PC-3 (cell line): ENCODE data around the gene ARFGEF2. TPM values are rescaled to one million over a fixed set of nuclear protein-coding genes. Genes with fewer than 3 reads are reported as not detected.

Experiments
- ATAC-seq: fragments of 200-7000 bp; cut with Tn5 transposase; 2 replicates; pipeline ENCODE4 v1.9.1; 2020; ENCODE audit warnings: mild to moderate bottlenecking, moderate library complexity
- BruUV-seq: library from RNA; stranded (reverse); fragments of 400-500 nt; replicated peaks from 2 replicates; lab custom pipeline; 2021; lab: Mats Ljungman, UMichigan
- CTCF ChIA-PET: fragments of 300-600 bp; sonication (Branson Sonifier 250); formaldehyde crosslinking; loops from one replicate; lab custom pipeline; 2022; ENCODE audit warnings: antibody characterized with exemption; lab: Charles Lee
- POLR2A ChIA-PET: fragments of 300-600 bp; sonication (Branson Sonifier 250); formaldehyde crosslinking; loops from one replicate; lab custom pipeline; 2022; ENCODE audit warnings: antibody characterized with exemption; ENCODE audit not compliant: unreplicated experiment; lab: Charles Lee
- DNase-seq: peaks from one replicate; pipeline ENCODE4 v3.0.0-alpha.2; 2015
- H2AFZ ChIP-seq: fragments of 300-600 bp; sonication (generic); 2 replicates; pipeline ENCODE4 v1.6.0; 2016; ENCODE audit warnings: antibody characterized with exemption, low read length
- H3F3A ChIP-seq: fragments of 300-600 bp; sonication (generic); one replicate; pipeline ENCODE4 v1.6.0; 2017; ENCODE audit warnings: antibody characterized with exemption, low read length, control low read depth, mild to moderate bottlenecking; ENCODE audit not compliant: unreplicated experiment
- H3K27ac ChIP-seq: fragments of 300-600 bp; sonication (generic); 2 replicates; pipeline ENCODE4 v1.5.1; 2016; ENCODE audit warnings: mild to moderate bottlenecking, low read length
- H3K27me3 ChIP-seq: fragments of 300-600 bp; sonication (generic); 2 replicates; pipeline ENCODE4 v1.6.1; 2016; ENCODE audit warnings: low read length, mixed read lengths
- H3K36me3 ChIP-seq: fragments of 300-600 bp; sonication (generic); 2 replicates; pipeline ENCODE4 v1.6.1; 2016; ENCODE audit warnings: low read depth, mixed run types, low read length, mixed read lengths
- H3K4me1 ChIP-seq: fragments of 300-600 bp; sonication (generic); 2 replicates; pipeline ENCODE4 v1.5.1; 2016; ENCODE audit warnings: low read length; ENCODE audit not compliant: insufficient read depth
- H3K4me2 ChIP-seq: fragments of 300-600 bp; sonication (generic); 2 replicates; pipeline ENCODE4 v1.6.0; 2016; ENCODE audit warnings: low read length
- H3K4me3 ChIP-seq: fragments of 300-600 bp; sonication (generic); 2 replicates; pipeline ENCODE4 v1.5.1; 2016; ENCODE audit warnings: mild to moderate bottlenecking, low read length, mixed read lengths
- H3K79me2 ChIP-seq: fragments of 300-600 bp; sonication (generic); 2 replicates; pipeline ENCODE4 v1.6.1; 2017; ENCODE audit warnings: low read length, mixed read lengths
- H3K9ac ChIP-seq: fragments of 300-600 bp; sonication (generic); 2 replicates; pipeline ENCODE4 v1.6.0; 2016; ENCODE audit warnings: mild to moderate bottlenecking, low read length
- H3K9me2 ChIP-seq: fragments of 300-600 bp; sonication (generic); replicated peaks from 2 replicates; pipeline ENCODE4 v1.6.1; 2016; ENCODE audit warnings: mixed run types, low read length, mixed read lengths
- H3K9me3 ChIP-seq: fragments of 300-600 bp; sonication (generic); 2 replicates; pipeline ENCODE4 v1.6.1; 2016; ENCODE audit warnings: low read length, mixed read lengths
- H4K20me1 ChIP-seq: fragments of 300-600 bp; sonication (generic); 2 replicates; pipeline ENCODE4 v1.6.1; 2016; ENCODE audit warnings: low read length, mixed read lengths
- EZH2 ChIP-seq: fragments of 300-600 bp; sonication (generic); IDR thresholded peaks from one replicate; pipeline ENCODE4 v1.6.1; 2017; ENCODE audit warnings: antibody characterized with exemption, mild to moderate bottlenecking, low read length; ENCODE audit not compliant: unreplicated experiment
- EZH2phosphoT487 ChIP-seq: fragments of 300-600 bp; sonication (generic); IDR thresholded peaks from 2 replicates; pipeline ENCODE4 v1.6.1; 2018; ENCODE audit warnings: mild to moderate bottlenecking, antibody characterized with exemption, low read length, borderline replicate concordance
- intact Hi-C: fragments of 100-400 bp; cut with micrococcal nuclease; formaldehyde crosslinking; loops from 2 replicates; pipeline ENCODE4 v1.9.0; 2023
- total RNA-seq: library from RNA; depleted of rRNA; stranded (reverse); fragments of >200 nt; gene quantifications from 2 replicates; pipeline ENCODE4 v1.2.3, GENCODE V29; 2014
- TF ChIP-seq, protein P1 (sequence below): fragments of 300-600 bp; sonication (generic); conservative IDR thresholded peaks from 2 replicates; pipeline ENCODE4 v1.5.1; 2017; ENCODE audit warnings: antibody characterized with exemption, low read depth, mild to moderate bottlenecking, low read length

Gene ARFGEF2
- total RNA-seq, 1 experiment from 2014 or later, result 33.5 TPM

DNA sequence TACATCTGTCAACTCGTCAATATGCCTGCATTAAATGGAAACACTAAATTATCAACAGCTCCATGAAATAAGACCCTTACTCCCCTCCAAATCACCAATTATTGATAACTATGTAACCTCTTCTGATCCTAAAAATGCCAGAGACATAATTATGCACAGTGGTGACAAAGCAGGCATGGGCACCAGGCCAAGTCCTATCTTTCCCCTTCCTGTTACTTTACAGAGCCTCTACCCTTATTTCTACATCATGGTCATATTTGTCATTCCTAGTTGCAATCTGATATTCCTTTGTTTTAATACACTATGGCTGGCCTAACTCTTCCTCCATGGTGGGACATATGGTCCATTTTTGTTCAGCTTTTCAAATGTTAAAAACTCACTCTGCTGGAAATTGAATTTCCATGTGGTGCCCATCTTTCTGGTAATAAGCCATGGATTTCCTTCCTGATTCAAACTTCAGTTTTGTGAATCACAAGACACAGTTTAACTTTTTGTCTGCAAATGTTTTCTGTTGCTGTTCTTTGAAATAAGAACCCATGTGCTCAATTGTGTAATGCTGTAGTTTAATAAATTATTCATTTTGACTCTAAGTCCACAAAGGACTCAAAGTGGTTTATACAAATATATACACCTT is 41.8 kb upstream of the ARFGEF2 start:
- ChIA-PET CTCF (interaction anchor here (0.6 kb wide), 1 partner anchor 25 kb away, joined by 6 read pairs; no protein-coding TSS in a partner anchor), POLR2A (no interaction called here)
- Histone ChIP-seq H3F3A (no peaks in the 10 kb centered on the region), H3K9me3 (no peaks in the 10 kb centered on the region), H3K4me2 (no peak overlapping the region), H3K4me1 (peaks cover 17% of the 10 kb centered on the region), H3K4me3 (no peak overlapping the region), H3K36me3 (no peaks in the 10 kb centered on the region), H2AFZ (0 out of 2 replicates have a peak overlapping the region, but pooled peaks have one; percentile 8), H3K27me3 (no peaks in the 10 kb centered on the region), H3K27ac (no peak overlapping the region), H3K9ac (no peak overlapping the region), H3K79me2 (no peaks in the 10 kb centered on the region), H4K20me1 (no peaks in the 10 kb centered on the region), H3K9me2 (no peaks in the 10 kb centered on the region)
- intact Hi-C loops, result no loop called here
- no TSS peak for BruUV-seq
- TF ChIP-seq, protein P1, sequence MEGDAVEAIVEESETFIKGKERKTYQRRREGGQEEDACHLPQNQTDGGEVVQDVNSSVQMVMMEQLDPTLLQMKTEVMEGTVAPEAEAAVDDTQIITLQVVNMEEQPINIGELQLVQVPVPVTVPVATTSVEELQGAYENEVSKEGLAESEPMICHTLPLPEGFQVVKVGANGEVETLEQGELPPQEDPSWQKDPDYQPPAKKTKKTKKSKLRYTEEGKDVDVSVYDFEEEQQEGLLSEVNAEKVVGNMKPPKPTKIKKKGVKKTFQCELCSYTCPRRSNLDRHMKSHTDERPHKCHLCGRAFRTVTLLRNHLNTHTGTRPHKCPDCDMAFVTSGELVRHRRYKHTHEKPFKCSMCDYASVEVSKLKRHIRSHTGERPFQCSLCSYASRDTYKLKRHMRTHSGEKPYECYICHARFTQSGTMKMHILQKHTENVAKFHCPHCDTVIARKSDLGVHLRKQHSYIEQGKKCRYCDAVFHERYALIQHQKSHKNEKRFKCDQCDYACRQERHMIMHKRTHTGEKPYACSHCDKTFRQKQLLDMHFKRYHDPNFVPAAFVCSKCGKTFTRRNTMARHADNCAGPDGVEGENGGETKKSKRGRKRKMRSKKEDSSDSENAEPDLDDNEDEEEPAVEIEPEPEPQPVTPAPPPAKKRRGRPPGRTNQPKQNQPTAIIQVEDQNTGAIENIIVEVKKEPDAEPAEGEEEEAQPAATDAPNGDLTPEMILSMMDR, result no peak
- TF ChIP-seq EZH2, result no peak
- TF ChIP-seq EZH2phosphoT487, result no peak
- ATAC-seq (no peak; the same call in 1 of the 2 replicates), DNase-seq (peak; percentile 52)

DNA sequence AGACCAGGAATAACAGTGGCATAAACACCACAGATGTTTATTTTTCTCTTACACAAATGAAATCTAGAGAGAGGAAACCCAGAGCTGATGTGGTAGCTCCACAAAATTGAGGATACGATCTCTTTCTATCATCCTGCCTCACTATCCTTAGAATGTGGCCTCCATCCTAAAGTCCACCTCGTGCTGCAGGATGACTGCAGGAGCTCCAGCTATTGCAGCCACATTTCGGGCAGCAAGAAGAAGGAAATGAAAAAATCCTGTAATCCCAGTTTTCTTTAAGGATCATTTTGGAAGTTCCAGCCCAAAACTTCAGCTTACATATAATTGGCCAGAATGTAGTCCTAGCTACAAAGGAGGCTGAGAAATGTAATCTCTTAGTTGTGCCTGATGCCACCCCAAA is 41.2 kb upstream of the ARFGEF2 start:
- CTCF ChIA-PET, result interaction anchor here (0.6 kb wide), 1 partner anchor 24 kb away, joined by 6 read pairs; no protein-coding TSS in a partner anchor

More for the DNA sequence above, 41.2 kb upstream of the ARFGEF2 start:
- H3K4me1 ChIP-seq, result peaks cover 17% of the 10 kb centered on the region
- no peaks in the 10 kb centered on the region for H3K9me3 ChIP-seq
- H3K79me2 ChIP-seq, result no peaks in the 10 kb centered on the region
- H4K20me1 ChIP-seq, result no peaks in the 10 kb centered on the region
- H3K27ac ChIP-seq, result no peak overlapping the region
- no peak overlapping the region for H2AFZ ChIP-seq
- H3K9me2 ChIP-seq, result no peaks in the 10 kb centered on the region
- no peak overlapping the region for H3K4me3 ChIP-seq
- H3K4me2 ChIP-seq, result no peak overlapping the region
- no TSS peak for BruUV-seq
- TF ChIP-seq EZH2, result no peak
- no peak for TF ChIP-seq EZH2phosphoT487
- TF ChIP-seq, protein P1, result no peak
- no peaks in the 10 kb centered on the region for H3K27me3 ChIP-seq
- no peaks in the 10 kb centered on the region for H3K36me3 ChIP-seq
- H3K9ac ChIP-seq, result no peak overlapping the region
- POLR2A ChIA-PET, result no interaction called here
- intact Hi-C loops, result no loop called here
- H3F3A ChIP-seq, result no peaks in the 10 kb centered on the region
- DNase-seq (no peak), ATAC-seq (no peak)
